ENCODE measurements around the gene PGGT1B. TPM values are rescaled to one million over a fixed set of nuclear protein-coding genes. Genes with fewer than 3 reads are reported as not detected.

Gene PGGT1B
- total and polyA plus RNA-seq, 9 of the 15 experiments (the other 6 are each of a cell fraction or from before 2014, with no cell fraction given), result 5.3 to 33.7 (median 19.8) TPM

GRCh38 chr5:115186794-115187193 is 75.9 kb downstream of the PGGT1B start:
- Histone ChIP-seq H3K9me3 (replicated peaks; ENCODE audit: control insufficient read depth, insufficient read depth, low read depth, low read length) (no peaks in the 10 kb centered on the region), H3K4me2 (ENCODE audit: insufficient read depth, low read length) (no peak overlapping the region), H3K9me1 (ENCODE audit: control insufficient read depth, insufficient read depth, low read length) (no peaks in the 10 kb centered on the region), H3K27me3 (ENCODE audit: control insufficient read depth in 2 of 2, insufficient read depth in 2 of 2, low read length in 2 of 2) (0 out of 5 replicates have a peak, but pooled peaks cover 0 to under 1% of the 10 kb centered on the region in 2 experiments), H4K20me1 (replicated peaks; ENCODE audit: control insufficient read depth, insufficient read depth, low read length) (no peaks in the 10 kb centered on the region), H3K4me1 (replicated peaks in 1 of 2; ENCODE audit: control insufficient read depth in 2 of 2, insufficient read depth in 2 of 2, low read length in 2 of 2) (no peaks in the 10 kb centered on the region; a peak in 1 of 5 replicates), H3K79me2 (ENCODE audit: control insufficient read depth, insufficient read depth, low read length) (no peaks in the 10 kb centered on the region), H3K4me3 (no peak overlapping the region), H3K9ac (ENCODE audit: insufficient read depth in 1 of 2, low read depth in 2 of 2, low read length in 2 of 2) (no peak overlapping the region), H3K36me3 (ENCODE audit: control insufficient read depth, insufficient read depth, low read length) (no peaks in the 10 kb centered on the region), H2AFZ (ENCODE audit: low read depth, low read length) (no peak overlapping the region), H3K27ac (ENCODE audit: extremely low read depth, low read depth, low read length) (no peak overlapping the region)
- DNase-seq (ENCODE audit: extremely low read depth in 1 of 4, low spot score in 3 of 4) (no peak), ATAC-seq (no peak), FAIRE-seq (no peak)
- CTCF ChIA-PET (ENCODE audit: low intra/inter-chr PET ratio), result no interaction called here
- in situ Hi-C loops (cut with MboI), result no loop called here
- BruUV-seq (replicated peaks), result no TSS peak
- POLR2A ChIA-PET, result interaction anchor here (1.0 to 1.3 kb wide), 2 partner anchors 10 to 18 kb away, joined by 3 to 4 read pairs; no protein-coding TSS in a partner anchor
- no peak for TF ChIP-seq ZNF3 (CRISPR knock-in tag; IDR thresholded peaks at IDR 0.05)
- no peak for TF ChIP-seq ZHX1 (conservative IDR thresholded peaks at IDR 0.05; ENCODE audit: low read length)
- no peak for TF ChIP-seq GMEB1 (CRISPR knock-in tag; IDR thresholded peaks at IDR 0.05)
- TF ChIP-seq SLC30A9 (CRISPR knock-in tag; IDR thresholded peaks at IDR 0.05), result no peak
- no peak for TF ChIP-seq ZNF41 (CRISPR knock-in tag; conservative IDR thresholded peaks at IDR 0.05)
- TF ChIP-seq NFYB (IDR thresholded peaks at IDR 0.05; ENCODE audit: extremely low read depth, insufficient read length), result no peak
- TF ChIP-seq TAF7 (tag; IDR thresholded peaks at IDR 0.05), result no peak
- TF ChIP-seq ZNF561 (CRISPR knock-in tag; conservative IDR thresholded peaks at IDR 0.05), result no peak
- TF ChIP-seq ETV6 (IDR thresholded peaks at IDR 0.05; ENCODE audit: borderline replicate concordance in 1 of 2, low read depth in 2 of 2, low read length in 1 of 2), result no peak
- no peak for TF ChIP-seq ETV6 (CRISPR knock-in tag; IDR thresholded peaks at IDR 0.05; ENCODE audit: borderline replicate concordance)
- TF ChIP-seq RBM15 (IDR thresholded peaks at IDR 0.05; ENCODE audit: insufficient read depth, low read length), result no peak
- TF ChIP-seq ETS1 (conservative IDR thresholded peaks at IDR 0.05; ENCODE audit: control insufficient read depth, low read depth, low read length), result no peak
- no peak for TF ChIP-seq ZNF224 (CRISPR knock-in tag; IDR thresholded peaks at IDR 0.05)
- TF ChIP-seq VEZF1 (CRISPR knock-in tag; IDR thresholded peaks at IDR 0.05), result no peak
- no peak for TF ChIP-seq ZNF764 (CRISPR knock-in tag; IDR thresholded peaks at IDR 0.05; ENCODE audit: low read depth)
- TF ChIP-seq SMARCA5 (IDR thresholded peaks at IDR 0.05), result no peak
- no peak for TF ChIP-seq KLF16 (IDR thresholded peaks at IDR 0.05)
- no peak for TF ChIP-seq SNIP1 (IDR thresholded peaks at IDR 0.05; ENCODE audit: low read depth)
- intact Hi-C loops (cut with micrococcal nuclease), result no loop called here
